Measurements from ENCODE around the gene PLAAT2.
"Not testable (repeated sequence)": the region's sequence is repeated elsewhere in the genome, so short reads cannot be mapped to it uniquely, and the experiment has no call there.

GRCh38 chr11:63542506-63542905 is 20.7 kb downstream of the PLAAT2 start:
- TF ChIP-seq CTCF (IDR thresholded peaks at IDR 0.05); EP300 (IDR thresholded peaks at IDR 0.05); POLR2A (IDR thresholded peaks at IDR 0.05; ENCODE audit: low read depth); POLR2AphosphoS5 (IDR thresholded peaks at IDR 0.05): not testable (repeated sequence)
